ENCODE data around the gene SPPL2B.

The SPPL2B gene

DNA sequence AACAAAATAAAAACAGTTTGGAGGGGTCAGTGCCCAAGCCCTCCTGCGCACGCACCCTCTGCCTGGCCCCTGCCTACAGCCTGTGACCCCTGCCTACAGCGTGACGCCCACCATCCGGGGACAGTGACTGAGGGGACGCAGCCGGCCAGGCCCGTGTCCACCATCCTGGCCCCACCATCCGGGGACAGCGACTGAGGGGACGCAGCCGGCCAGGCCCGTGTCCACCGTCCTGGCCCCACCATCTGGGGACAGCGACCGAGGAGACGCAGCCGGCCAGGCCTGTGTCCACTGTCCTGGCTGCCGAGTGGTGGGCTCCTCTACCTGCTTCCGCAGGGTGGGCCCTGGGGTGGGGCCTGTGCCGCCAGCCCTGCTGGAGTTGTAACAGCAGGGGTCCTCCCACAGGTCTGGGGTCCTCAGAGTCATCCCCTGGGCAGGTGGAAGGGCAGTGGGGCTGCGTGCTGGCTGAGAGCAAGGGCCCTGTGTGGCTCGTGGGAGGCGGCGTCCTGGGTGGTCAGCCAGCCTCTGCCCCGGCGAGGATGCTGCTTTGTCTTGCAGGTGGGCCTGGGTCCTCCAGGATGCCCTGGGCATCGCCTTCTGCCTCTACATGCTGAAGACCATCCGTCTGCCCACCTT is 14.3 kb downstream of the SPPL2B start:
- ATAC-seq, result no peak
- no peak for TF ChIP-seq TOX (CRISPR knock-in tag; IDR thresholded peaks at IDR 0.05; ENCODE audit: borderline replicate concordance)
- no peak for TF ChIP-seq ZFP3 (CRISPR knock-in tag; IDR thresholded peaks at IDR 0.05)
- TF ChIP-seq ZC3H10 (CRISPR knock-in tag; IDR thresholded peaks at IDR 0.05), result no peak
- TF ChIP-seq BACH2 (CRISPR knock-in tag; IDR thresholded peaks at IDR 0.05; ENCODE audit: borderline replicate concordance), result no peak
- TF ChIP-seq CSDC2 (CRISPR knock-in tag; IDR thresholded peaks at IDR 0.05), result no peak

DNA sequence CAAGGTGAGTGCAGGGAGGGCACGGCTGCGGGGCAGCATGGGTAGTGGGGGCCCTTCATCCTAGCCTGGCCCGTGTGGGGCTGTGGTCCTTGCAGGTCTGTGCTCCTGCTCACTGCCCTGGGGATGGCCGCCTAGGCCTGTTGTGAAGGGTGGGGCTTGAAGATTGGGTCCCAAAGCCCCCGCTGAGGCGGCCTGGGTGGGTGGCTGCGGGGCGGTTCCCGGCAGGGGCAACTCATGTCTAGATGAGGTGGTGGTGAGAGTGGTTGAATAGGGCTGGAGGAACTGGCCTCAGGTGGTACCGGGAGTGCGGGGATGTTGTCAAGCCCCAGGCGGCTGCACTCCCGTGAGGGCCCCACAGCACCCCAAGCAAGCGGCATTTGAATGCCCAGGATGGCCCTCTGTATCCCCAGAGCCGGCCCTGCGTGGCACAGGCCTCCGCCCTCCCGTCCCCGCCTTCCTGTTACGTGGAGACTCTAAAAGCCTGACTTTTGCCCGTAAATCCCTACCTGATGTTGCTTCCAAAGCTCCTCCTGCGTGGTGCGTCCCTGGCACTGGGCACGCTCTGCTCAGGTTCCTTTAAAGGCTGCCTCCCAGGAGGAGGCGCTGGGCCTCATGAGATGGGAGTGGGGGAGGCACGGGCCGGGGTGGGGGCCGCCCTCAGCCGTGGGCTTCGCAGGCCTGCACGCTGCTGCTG is 15.0 kb downstream of the SPPL2B start:
- ATAC-seq, result no peak
- no peak for TF ChIP-seq SNAI2 (CRISPR knock-in tag; IDR thresholded peaks at IDR 0.05)
- TF ChIP-seq, protein P1, sequence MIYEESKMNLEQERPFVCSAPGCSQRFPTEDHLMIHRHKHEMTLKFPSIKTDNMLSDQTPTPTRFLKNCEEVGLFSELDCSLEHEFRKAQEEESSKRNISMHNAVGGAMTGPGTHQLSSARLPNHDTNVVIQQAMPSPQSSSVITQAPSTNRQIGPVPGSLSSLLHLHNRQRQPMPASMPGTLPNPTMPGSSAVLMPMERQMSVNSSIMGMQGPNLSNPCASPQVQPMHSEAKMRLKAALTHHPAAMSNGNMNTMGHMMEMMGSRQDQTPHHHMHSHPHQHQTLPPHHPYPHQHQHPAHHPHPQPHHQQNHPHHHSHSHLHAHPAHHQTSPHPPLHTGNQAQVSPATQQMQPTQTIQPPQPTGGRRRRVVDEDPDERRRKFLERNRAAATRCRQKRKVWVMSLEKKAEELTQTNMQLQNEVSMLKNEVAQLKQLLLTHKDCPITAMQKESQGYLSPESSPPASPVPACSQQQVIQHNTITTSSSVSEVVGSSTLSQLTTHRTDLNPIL (CRISPR knock-in tag; IDR thresholded peaks at IDR 0.05; ENCODE audit: low read depth), result no peak
- TF ChIP-seq, protein P2, sequence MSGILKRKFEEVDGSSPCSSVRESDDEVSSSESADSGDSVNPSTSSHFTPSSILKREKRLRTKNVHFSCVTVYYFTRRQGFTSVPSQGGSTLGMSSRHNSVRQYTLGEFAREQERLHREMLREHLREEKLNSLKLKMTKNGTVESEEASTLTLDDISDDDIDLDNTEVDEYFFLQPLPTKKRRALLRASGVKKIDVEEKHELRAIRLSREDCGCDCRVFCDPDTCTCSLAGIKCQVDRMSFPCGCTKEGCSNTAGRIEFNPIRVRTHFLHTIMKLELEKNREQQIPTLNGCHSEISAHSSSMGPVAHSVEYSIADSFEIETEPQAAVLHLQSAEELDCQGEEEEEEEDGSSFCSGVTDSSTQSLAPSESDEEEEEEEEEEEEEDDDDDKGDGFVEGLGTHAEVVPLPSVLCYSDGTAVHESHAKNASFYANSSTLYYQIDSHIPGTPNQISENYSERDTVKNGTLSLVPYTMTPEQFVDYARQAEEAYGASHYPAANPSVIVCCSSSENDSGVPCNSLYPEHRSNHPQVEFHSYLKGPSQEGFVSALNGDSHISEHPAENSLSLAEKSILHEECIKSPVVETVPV (CRISPR knock-in tag; IDR thresholded peaks at IDR 0.05), result no peak

DNA sequence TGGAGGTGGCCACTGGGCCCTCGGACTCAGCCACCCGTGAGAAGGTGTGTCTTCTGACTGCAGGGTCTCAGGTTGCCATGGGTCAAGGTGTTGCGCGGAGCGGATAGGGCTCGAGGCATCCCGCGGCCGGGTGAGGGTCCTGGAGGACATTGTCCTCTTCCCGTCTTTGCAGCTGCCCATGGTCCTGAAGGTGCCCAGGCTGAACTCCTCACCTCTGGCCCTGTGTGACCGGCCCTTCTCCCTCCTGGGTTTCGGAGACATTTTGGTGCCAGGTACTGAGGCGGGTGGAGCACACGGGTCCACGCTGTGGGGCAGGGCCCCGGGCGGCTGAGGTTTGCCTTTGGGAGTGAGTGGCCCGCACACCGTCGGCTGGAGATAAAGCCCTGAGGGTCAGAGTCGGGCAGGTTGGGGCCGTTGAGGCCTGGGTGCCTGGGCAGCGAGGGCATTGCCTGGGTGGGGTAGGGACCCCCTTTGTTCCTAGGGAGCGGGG is 15.9 kb downstream of the SPPL2B start:
- no peak for ATAC-seq
- no peak for TF ChIP-seq ZC3H10 (CRISPR knock-in tag; IDR thresholded peaks at IDR 0.05)
- no peak for TF ChIP-seq BACH2 (CRISPR knock-in tag; IDR thresholded peaks at IDR 0.05; ENCODE audit: borderline replicate concordance)
- no peak for TF ChIP-seq SNAI2 (CRISPR knock-in tag; IDR thresholded peaks at IDR 0.05)
- TF ChIP-seq, protein P1 (CRISPR knock-in tag; IDR thresholded peaks at IDR 0.05; ENCODE audit: low read depth), result no peak
- TF ChIP-seq TCF4 (CRISPR knock-in tag; IDR thresholded peaks at IDR 0.05; ENCODE audit: borderline replicate concordance), result no peak
- TF ChIP-seq TOX (CRISPR knock-in tag; IDR thresholded peaks at IDR 0.05; ENCODE audit: borderline replicate concordance), result no peak
- TF ChIP-seq, protein P2 (CRISPR knock-in tag; IDR thresholded peaks at IDR 0.05), result no peak
- no peak for TF ChIP-seq ISL1 (CRISPR knock-in tag; IDR thresholded peaks at IDR 0.05)
- TF ChIP-seq PPARA (CRISPR knock-in tag; IDR thresholded peaks at IDR 0.05; ENCODE audit: borderline replicate concordance), result no peak
- TF ChIP-seq CSDC2 (CRISPR knock-in tag; IDR thresholded peaks at IDR 0.05), result no peak
- TF ChIP-seq ZNF8 (CRISPR knock-in tag; IDR thresholded peaks at IDR 0.05), result no peak

DNA sequence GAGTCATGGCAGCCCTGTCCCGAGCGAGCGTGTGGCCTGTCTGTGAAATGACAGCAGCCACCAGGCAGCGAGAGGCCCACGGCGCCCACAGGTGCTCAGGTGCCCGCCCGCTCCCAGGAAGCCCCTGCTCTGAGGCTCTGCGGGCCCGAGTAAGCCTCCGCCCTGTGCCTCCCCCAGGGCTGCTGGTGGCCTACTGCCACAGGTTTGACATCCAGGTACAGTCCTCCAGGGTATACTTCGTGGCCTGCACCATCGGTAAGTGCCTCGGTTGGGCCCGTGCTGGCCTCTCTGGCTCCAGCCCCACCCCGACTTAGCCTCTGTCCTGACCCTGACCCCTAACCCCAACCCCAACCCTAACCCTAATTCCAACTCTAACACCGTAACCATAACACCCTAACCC is 16.6 kb downstream of the SPPL2B start:
- no peak for ATAC-seq
- TF ChIP-seq, protein P1 (CRISPR knock-in tag; IDR thresholded peaks at IDR 0.05; ENCODE audit: low read depth), result no peak
- TF ChIP-seq, protein P3, sequence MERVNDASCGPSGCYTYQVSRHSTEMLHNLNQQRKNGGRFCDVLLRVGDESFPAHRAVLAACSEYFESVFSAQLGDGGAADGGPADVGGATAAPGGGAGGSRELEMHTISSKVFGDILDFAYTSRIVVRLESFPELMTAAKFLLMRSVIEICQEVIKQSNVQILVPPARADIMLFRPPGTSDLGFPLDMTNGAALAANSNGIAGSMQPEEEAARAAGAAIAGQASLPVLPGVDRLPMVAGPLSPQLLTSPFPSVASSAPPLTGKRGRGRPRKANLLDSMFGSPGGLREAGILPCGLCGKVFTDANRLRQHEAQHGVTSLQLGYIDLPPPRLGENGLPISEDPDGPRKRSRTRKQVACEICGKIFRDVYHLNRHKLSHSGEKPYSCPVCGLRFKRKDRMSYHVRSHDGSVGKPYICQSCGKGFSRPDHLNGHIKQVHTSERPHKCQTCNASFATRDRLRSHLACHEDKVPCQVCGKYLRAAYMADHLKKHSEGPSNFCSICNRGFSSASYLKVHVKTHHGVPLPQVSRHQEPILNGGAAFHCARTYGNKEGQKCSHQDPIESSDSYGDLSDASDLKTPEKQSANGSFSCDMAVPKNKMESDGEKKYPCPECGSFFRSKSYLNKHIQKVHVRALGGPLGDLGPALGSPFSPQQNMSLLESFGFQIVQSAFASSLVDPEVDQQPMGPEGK (CRISPR knock-in tag; IDR thresholded peaks at IDR 0.05; ENCODE audit: borderline replicate concordance), result no peak
- TF ChIP-seq ZNF8 (CRISPR knock-in tag; IDR thresholded peaks at IDR 0.05) (no peak), RARB (CRISPR knock-in tag; IDR thresholded peaks at IDR 0.05) (no peak), TOX (CRISPR knock-in tag; IDR thresholded peaks at IDR 0.05; ENCODE audit: borderline replicate concordance) (no peak), PPARA (CRISPR knock-in tag; IDR thresholded peaks at IDR 0.05; ENCODE audit: borderline replicate concordance) (no peak), ZNF70 (CRISPR knock-in tag; IDR thresholded peaks at IDR 0.05) (no peak), ISL1 (CRISPR knock-in tag; IDR thresholded peaks at IDR 0.05) (no peak), OSR1 (CRISPR knock-in tag; IDR thresholded peaks at IDR 0.05) (no peak), GLIS3 (CRISPR knock-in tag; IDR thresholded peaks at IDR 0.05) (no peak)
- TF ChIP-seq, protein P2 (CRISPR knock-in tag; IDR thresholded peaks at IDR 0.05), result no peak

All from SK-N-SH treated with all-trans-retinoic acid at 6 μM for 48 hours (cell line).